ENCODE results near the gene FES.
"Not testable (repeated sequence)": the region's sequence is repeated elsewhere in the genome, so short reads cannot be mapped to it uniquely, and the experiment has no call there.

Gene FES

DNA sequence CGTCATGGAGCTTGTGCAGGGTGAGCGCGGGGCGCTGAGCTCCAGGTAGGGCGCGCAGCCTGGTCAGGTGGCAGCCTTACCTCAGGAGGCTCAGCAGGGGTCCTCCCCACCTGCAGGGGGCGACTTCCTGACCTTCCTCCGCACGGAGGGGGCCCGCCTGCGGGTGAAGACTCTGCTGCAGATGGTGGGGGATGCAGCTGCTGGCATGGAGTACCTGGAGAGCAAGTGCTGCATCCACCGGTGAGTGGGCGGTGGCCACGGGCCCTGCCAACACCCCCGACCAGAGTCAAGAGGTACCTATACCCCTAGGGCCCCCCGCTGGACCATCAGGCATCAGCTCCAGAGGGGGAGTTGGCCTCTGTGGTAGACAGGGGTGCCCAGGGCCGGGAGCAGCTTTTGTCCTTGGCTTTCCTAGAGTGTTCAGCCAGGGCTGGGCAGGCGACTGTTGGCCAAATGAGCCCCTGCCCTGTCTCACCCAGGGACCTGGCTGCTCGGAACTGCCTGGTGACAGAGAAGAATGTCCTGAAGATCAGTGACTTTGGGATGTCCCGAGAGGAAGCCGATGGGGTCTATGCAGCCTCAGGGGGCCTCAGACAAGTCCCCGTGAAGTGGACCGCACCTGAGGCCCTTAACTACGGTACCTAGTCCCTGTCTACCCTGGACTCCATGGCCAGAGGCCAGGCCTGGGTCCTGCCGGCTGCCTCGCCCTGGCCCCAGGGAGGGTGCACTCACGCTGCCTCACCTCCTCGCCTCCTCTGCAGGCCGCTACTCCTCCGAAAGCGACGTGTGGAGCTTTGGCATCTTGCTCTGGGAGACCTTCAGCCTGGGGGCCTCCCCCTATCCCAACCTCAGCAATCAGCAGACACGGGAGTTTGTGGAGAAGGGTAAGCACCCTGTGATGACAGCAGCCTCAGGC is 9.1 kb downstream of the FES start:
- DNase-seq, result peak in 1 of 3 experiments; percentile 24

DNA sequence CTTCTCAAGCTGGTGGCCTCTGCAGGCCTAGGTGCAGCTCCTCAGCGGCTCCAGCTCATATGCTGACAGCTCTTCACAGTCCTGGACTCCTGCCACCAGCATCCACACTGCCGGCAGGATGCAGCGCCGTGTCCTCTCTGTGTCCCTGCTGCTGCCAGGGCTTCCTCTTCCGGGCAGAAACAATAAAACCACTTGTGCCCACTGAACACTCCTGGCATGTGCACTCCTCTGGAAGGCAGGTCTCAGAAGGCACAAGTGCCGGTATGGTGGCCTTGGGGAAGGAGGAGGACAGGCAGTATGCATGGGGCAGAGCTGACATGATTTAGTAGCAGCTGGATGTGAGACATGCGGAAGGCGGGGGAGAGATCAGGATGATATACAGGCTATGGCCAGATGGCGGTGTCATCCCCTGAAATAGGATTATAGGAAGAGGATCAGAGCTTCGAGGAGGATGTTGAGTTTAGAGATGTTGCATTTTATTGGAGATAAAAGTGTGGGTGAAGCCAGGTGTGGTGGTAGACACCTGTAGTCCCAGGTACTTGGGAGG is 11.3 kb downstream of the FES start:
- DNase-seq, result peak in 2 of 3 experiments; percentile 28 to 51

DNA sequence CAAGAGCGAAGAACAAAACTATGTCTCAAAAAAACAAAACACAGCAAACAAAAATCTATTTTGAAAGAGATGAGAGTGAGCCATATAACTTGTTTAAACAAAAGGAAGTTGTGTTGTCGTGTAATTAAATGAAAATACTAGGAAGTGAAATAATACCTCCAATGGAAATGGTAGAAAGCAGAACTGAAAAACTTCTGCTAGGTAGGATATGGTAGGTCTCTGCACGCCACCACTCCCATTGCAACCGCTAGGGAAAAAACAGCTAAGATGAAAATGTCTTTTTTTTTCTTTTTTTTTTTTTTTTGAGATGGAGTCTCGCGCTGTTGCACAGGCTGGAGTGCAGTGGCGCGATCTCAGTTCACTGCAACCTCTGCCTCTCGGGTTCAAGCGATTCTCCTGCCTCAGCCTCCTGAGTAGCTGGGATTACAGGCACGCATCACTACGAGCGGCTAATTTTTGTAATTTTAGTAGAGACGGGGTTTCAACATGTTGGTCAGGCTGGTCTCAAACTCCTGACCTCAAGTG is 12.9 kb downstream of the FES start:
- DNase-seq, result not testable (repeated sequence)

DNA sequence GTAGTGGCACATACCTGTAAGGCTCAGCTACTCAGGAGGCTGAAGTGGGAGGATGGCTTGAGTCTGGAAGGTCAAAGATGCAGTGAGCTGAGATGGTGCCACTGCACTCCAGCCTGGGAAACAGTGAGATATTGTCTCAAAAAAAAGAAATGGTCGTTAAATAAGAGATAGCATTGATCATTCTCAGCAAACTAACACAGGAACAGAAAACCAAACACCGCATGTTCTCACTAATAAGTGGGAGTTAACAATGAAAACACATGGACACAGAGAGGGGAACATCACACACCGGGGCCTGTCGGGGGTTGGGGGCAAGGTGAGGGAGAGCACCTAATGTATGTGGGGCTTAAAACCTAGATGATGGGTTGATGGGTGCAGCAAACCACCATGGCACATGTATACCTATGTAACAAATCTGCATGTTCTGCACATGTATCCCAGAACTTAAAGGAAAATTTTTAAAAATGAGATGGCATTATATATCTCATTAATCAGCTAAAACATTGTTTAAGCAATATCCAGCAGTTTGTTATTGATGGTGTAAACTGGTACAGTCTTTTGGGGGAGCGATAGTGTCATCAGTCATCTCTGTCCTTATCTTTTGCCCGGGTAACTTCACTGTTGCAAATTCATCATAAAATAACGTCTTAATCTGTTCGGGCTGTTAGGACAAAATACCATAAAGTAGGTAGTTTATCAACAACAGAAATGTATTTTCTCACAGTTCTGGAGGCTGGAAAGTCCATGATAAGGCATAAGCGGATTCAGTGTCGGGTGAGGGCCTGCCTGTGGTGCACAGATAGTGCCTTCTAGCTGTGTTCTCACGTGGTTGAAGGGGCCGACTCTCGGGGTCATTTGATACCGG is 17.1 kb downstream of the FES start:
- DNase-seq, result no peak

DNA sequence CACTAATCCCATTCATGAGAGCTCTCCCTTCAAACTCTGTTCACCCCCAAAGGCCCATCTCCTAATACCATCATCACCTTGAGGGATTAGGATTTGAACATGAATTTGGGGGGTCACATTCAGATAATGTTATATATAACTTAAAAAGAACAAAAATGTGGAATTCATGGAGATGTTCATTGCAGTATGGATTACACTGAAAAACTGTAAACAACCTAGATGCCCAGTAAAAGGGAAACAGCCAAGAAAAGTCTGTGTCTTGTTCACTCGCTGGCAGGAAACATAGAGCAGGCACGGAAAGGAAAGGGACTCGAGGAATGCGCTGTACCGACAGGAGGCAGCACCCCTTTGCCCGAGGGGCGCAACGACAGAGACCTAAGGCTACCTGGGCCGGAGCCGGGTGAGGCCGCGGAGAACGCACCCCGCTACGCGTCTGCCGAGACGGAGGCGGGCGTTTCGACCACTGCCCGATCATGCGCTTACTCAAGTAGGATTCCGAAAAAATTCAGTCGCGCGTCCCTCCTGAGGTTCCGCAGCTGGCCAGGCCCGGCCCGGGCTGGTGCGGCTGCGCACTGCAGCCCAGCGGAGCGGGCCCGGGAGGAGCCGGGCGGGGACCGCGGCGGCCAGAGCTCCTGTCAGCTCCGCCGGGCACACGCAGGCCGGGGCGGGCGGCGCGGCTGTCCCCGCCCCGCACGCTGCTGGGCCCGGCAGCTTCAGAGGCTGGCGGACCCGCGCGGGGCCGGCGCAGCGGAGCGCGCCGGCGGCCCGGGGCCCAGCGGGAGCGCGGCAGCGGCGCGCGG is 17.9 kb downstream of the FES start:
- DNase-seq, result peak; percentile 72 to 97 (median 87)

DNA sequence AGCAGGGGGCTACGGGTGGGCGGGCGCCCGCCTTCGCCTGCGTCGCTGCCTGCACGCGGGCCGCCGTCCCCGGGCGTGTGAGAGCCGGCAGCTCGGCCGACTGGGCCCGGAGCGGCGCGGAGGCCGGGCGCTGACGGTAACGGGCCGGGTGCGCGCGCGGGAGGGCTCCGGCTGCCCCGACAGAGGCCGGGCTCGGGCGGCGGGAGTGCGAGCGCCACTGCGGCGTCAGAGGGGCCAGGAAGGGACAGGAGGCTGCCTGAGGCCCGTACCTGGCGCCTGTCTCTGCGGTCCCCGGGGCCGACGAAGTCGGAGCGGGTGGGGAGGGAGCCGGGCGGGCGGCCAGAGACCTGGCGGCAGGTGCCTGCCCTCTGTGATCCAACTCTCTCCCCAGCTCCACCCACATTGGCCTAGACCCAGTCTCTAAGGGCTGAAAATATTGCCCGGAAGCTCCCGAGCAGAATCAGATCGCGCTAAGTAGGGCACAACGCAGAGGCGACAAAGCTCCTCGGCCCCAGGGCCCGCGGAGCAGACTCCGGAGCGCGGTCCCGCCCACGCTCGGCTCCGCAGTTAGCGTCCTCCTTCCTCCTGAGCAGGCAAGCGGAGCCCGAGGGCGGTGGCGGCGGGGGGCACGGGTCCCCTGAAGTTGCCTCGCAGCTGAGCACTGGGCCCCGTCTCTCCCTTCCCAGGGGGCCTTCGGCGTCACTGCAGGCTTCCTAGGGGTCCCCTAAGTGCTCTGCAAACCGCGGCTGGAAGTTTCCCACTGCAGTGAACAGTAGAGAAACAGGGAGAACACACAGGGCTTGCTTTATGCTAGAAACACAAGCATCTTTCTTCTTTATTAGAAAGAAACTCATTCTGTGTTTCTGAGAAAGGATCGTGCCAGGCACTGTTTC is 18.8 kb downstream of the FES start, which contains the start of gene MAN2A2:
Gene MAN2A2 (plus strand): TSS at position 463 of the 893 bp plus-strand sequence. CDS start 906 bp downstream, outside the sequence.
- peak; percentile 54 to 93 (median 86) for DNase-seq

DNA sequence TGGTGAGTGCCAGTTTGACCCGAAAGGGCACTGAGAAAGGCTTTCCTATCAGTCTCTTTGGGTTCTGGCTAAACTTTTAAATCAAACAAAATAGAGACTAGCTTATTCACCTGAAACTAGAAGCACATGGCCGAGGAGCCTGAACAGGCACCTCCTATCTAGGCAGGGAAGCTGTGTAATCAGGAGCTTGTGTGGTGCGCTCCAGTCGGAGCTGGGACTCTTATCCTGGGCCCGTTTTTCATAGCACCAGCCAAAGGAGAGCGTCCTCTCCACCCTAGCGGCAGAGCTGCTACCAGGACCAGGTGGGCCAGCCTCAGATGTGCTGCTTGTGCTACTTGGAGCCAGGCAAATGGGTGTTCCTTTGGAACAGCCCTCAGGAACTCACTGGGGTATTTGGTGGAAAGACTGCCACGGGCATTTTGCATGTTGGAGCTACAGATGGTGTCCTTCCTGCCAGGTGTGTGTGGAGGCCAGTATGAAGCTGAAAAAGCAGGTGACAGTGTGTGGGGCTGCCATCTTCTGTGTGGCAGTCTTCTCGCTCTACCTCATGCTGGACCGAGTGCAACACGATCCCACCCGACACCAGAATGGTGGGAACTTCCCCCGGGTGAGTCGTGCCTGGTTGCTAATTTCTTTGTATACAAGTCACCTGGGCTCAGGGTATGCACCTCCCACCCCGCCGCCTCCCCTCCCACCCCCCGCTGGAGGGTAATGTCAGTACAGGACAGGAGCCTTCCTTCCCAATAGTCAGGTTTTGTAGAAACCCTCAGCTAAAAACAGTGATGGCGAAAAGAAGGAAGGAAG is 19.6 kb downstream of the FES start:
- DNase-seq, result peak in 2 of 3 experiments; percentile 52 to 73

DNA sequence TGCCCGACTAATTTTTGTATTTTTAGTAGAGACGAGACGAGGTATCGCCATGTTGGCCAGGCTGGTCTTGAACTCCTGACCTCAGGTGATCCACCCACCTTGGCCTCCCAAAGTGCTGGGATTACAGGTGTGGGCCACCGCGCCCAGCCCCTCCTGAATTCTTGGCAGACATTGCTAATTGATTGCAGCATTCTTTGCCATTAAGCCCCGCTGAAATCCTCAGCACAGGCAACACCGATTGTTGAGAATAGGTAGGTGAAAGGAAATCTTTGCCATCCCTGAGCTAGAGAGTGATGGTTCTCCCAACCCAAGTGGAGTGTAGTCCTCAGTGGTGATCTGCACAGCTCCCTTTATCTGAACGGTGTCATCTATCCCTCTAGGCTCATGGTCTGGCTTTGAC is 20.4 kb downstream of the FES start:
- DNase-seq, result no peak

DNA sequence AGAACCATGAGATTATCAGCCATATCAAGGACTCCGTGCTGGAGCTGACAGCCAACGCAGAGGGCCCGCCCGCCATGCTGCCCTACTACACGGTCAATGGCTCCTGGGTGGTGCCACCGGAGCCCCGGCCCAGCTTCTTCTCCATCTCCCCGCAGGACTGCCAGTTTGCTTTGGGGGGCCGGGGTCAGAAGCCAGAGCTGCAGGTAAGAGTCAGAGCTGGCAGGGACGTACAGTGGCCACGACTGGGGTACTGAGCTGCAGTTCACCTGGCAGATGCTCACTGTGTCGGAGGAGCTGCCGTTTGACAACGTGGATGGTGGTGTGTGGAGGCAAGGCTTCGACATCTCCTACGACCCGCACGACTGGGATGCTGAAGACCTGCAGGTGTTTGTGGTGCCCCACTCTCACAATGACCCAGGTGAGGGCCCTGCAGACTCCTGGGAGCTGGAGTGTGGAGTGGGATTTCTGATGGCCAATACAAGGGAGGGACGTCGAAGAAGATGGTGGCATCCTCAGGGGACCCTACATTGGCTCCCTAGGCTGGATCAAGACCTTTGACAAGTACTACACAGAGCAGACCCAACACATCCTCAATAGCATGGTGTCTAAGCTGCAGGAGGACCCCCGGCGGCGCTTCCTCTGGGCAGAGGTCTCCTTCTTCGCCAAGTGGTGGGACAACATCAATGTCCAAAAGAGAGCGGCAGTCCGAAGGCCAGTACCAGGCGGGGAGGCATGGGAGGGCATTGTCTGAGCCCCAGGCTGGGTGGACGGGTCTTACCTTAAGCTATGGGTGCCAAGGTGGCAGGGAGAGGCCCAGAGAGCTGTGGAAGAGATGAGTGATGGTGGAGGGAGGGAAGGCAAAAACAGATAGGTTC is 21.2 kb downstream of the FES start:
- no peak for DNase-seq

DNA sequence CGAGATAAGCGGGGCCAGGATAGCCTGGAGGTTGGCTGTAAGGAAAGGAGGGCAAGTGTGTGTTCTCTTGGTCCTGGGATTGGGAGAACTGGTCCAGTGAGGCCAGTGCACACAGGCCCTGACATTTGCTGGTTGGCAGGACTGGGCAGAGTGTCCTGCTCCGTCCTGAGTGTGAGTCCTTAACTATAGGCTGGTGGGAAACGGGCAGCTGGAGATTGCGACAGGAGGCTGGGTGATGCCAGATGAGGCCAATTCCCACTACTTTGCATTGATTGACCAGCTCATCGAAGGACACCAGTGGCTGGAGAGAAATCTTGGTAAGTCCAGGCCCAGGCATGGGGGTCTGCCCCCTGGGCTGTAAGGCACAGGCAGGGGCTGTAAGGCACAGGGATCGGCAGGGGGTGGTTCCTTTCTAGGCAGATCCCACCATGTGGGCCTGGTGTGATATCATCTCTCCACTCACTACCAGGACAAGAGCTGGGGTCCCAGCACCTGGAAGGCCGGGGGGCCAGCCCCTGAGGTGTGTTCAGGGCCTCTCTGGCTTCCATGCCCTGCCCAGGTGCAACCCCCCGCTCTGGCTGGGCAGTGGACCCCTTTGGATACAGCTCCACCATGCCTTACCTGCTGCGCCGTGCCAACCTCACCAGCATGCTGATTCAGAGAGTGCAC is 22.0 kb downstream of the FES start:
- DNase-seq, result no peak

DNA sequence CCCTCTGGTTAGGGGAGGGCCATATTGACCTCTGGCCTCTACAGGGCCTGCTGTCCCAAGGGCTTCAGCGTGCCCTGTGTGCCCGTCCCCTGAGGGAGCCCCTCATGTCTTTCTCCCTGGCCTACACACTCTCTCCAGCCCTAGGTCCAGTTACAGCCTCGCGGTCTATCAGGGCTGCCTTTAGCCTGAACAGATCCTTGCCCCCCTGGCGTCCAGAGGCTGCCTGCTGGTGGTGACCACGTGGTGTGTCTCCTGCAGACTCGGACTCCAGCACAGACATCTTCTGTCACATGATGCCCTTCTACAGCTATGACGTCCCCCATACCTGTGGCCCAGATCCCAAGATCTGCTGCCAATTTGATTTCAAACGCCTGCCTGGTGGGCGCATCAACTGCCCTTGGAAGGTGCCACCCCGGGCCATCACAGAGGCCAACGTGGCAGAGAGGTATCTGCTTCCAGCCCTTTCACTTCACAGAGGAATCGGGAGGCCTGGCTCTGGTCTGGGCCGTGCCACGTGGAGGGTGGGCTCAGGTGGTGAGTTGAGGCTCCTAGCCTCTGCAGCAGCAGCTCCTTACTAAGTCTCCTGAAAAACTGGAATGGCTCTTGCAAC is 22.9 kb downstream of the FES start:
- DNase-seq, result no peak

DNA sequence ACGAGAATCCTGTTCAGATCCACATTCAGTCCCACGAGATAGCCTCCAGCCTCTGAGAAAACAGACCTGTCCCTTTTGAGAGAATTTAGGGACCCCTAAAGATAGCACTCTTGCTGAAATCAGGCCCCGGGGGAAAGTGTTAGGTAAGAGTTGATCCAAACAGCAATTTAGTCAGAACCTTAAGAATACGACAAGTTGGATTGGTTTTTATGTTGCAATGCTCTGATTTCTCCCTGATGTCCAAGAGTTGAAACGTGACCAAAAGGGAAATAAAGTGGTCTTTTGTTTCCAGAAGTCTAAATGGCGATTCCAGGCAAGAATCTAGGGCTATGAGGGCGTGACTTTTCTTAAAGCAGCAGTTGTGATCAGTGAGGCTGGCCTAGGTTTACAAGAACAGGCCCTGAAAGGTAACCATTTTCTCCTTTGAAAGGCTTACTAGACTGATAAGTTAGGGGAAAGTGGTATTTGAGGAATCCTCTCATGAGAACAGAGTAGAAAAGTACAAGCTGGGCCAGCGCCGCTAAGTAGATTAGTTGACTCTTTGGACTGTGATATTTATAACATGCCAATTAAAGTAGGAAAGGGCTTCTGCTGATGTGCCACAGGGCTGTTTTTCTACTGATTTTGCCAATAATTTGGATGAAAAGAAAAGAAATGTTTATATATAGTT is 23.7 kb downstream of the FES start:
- DNase-seq, result no peak

DNA sequence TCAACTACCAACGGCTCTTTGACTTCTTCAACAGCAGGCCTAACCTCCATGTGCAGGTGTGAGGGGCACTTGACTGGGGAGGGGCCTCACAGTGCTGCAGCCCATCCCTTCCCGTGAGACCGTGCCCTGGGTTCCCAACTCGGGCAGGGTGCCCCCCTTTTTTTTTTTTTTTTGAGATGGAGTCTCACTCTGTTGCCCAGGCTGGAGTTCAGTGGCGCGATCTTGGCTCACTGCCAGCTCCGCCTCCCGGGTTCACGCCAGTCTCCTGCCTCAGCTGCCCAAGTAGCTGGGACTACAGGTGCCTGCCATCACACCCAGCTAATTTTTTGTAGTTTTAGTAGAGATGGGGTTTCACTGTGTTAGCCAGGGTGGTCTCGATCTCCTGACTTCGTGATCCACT is 25.1 kb downstream of the FES start:
- DNase-seq, result not testable (repeated sequence)

DNA sequence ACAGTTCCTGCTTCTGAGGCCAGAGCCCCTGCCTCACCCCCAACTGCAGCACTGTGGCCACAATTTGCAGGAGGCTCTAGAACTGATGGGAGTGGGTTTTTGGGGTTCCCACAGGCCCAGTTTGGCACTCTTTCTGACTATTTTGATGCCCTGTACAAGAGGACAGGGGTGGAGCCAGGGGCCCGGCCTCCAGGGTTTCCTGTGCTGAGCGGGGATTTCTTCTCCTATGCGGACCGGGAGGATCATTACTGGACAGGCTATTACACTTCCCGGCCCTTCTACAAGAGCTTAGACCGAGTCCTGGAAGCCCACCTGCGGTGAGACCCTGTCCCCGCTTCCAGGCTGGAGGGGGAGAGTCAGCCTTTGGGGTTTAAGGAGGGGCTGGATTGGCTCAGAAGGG is 25.7 kb downstream of the FES start:
- no peak for DNase-seq

DNA sequence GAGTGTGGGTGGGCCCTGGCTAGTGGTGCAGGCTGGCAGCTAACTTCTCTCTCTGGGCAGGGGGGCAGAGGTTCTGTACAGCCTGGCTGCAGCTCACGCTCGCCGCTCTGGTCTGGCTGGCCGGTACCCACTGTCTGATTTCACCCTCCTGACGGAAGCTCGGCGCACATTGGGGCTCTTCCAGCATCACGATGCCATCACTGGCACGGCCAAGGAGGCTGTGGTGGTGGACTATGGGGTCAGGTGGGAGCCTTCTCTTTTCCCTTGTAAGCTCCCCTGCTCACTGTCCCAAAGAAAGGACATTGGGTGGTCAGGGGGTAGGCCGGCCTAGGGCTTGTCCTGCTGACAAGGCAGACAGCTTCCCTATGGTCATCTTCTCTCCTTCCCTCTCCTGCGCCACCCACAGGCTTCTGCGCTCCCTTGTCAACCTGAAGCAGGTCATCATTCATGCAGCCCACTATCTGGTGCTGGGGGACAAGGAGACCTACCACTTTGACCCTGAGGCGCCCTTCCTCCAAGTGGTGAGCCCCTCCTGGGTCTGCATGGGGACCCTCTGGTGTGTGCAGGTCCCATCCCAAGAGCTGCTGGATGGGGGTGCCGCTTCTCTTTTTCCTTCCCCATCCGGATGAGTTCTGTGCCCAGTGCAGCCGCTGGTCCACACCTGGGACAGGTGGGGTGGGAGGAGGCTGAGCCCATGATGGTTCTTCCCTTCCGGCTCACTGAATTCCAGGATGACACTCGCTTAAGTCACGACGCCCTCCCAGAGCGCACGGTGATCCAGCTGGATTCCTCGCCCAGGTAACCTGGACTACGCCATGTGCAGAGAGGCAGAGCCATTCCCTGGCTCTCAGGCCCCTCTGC is 26.4 kb downstream of the FES start:
- no peak for DNase-seq

DNA sequence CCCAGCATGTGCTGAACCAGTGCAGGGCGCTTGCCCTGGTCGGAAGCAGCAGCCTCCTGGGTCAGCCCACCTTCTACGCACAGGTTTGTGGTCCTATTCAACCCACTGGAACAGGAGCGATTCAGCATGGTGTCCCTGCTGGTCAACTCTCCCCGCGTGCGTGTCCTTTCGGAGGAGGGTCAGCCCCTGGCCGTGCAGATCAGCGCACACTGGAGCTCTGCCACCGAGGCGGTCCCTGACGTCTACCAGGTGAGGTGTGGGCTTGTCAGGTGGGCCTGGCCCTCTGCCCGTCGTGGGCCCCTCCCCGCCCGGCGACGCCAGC is 27.0 kb downstream of the FES start:
- DNase-seq, result no peak

Data from NCI-H1417 (cell line).